NCI-H1436 (cell line): ENCODE measurements around the gene PTPRO.

Experiments
- DNase-seq: peaks from one replicate; lab custom pipeline; 2025; lab: John Stamatoyannopoulos, UW

PTPRO gene

GRCh38 chr12:15646581-15646980, 324.3 kb downstream of the PTPRO start:
- no peak for DNase-seq
